Stimulated activated naive CD4-positive, alpha-beta T cell (primary cell): Measurements from ENCODE around the gene EWSR1.
A peak's percentile ranks its signal among the peaks of the same experiment; 100 is the strongest.
"Not testable (repeated sequence)": the region's sequence is repeated elsewhere in the genome, so short reads cannot be mapped to it uniquely, and the experiment has no call there.

Experiments
- DNase-seq, 6 experiments: peaks; one replicate each; lab custom pipeline; 2025; lab: John Stamatoyannopoulos, UW

The EWSR1 gene

GRCh38 chr22:29247891-29248290 is 20.2 kb upstream of the EWSR1 start:
- DNase-seq: not testable (repeated sequence)

GRCh38 chr22:29251265-29251664 is 16.8 kb upstream of the EWSR1 start:
- DNase-seq: no peak

GRCh38 chr22:29251981-29252911 is 15.8 kb upstream of the EWSR1 start:
- no peak for DNase-seq

GRCh38 chr22:29253561-29254285 is 14.3 kb upstream of the EWSR1 start:
- no peak for DNase-seq

GRCh38 chr22:29254286-29254660 is 13.8 kb upstream of the EWSR1 start:
- DNase-seq: no peak

- no peak for DNase-seq
Measured at GRCh38 chr22:29255064-29255621, 12.9 kb upstream of the EWSR1 start.

- DNase-seq: no peak
Measured at GRCh38 chr22:29256606-29257325, 11.3 kb upstream of the EWSR1 start.

- DNase-seq: no peak
Measured at GRCh38 chr22:29257751-29258181, 10.3 kb upstream of the EWSR1 start.

- no peak for DNase-seq
Measured at GRCh38 chr22:29258407-29259252, 9.4 kb upstream of the EWSR1 start.

- no peak for DNase-seq
Measured at GRCh38 chr22:29259253-29259899, 8.7 kb upstream of the EWSR1 start.

GRCh38 chr22:29260031-29260560 is 8.0 kb upstream of the EWSR1 start:
- no peak for DNase-seq

GRCh38 chr22:29260601-29261315 is 7.3 kb upstream of the EWSR1 start:
- no peak for DNase-seq

GRCh38 chr22:29263791-29264276 is 4.2 kb upstream of the EWSR1 start:
- no peak for DNase-seq

- no peak for DNase-seq
Measured at GRCh38 chr22:29265305-29265704, 2.8 kb upstream of the EWSR1 start.

GRCh38 chr22:29265929-29266328 is 2.1 kb upstream of the EWSR1 start:
- no peak for DNase-seq

- peak in 1 of 6 experiments; percentile 18 for DNase-seq
Measured at GRCh38 chr22:29266564-29267461, 1.3 kb upstream of the EWSR1 start.

- no peak for DNase-seq
Measured at GRCh38 chr22:29267462-29267857, 608 bp upstream of the EWSR1 start.

GRCh38 chr22:29268511-29269229 is 602 bp downstream of the EWSR1 start:
- DNase-seq: peak in 2 of 6 experiments; percentile 39 to 62
